HUES48 (cell line): ENCODE measurements around the gene SPTLC2.

ENCODE experiments used
- H3K27ac ChIP-seq: one replicate; pipeline ENCODE4 v1.7.0; 2013; ENCODE audit warnings: low read depth, low read length, inconsistent platforms
- H3K27me3 ChIP-seq: 2 replicates; pipeline ENCODE4 v1.6.1; 2013; ENCODE audit warnings: mild to moderate bottlenecking, low read length; ENCODE audit not compliant: control insufficient read depth, insufficient read depth
- H3K36me3 ChIP-seq: 2 replicates; pipeline ENCODE4 v1.6.1; 2013; ENCODE audit warnings: low read length; ENCODE audit not compliant: control insufficient read depth, insufficient read depth
- H3K4me1 ChIP-seq: 2 replicates; pipeline ENCODE4 v1.6.1; 2013; ENCODE audit warnings: mild to moderate bottlenecking, low read length; ENCODE audit not compliant: control insufficient read depth, insufficient read depth
- H3K4me3 ChIP-seq: 2 replicates; pipeline ENCODE4 v1.5.1; 2013; ENCODE audit warnings: mild to moderate bottlenecking, low read depth, low read length
- H3K9ac ChIP-seq: 2 replicates; pipeline ENCODE4 v1.6.1; 2013; ENCODE audit warnings: mild to moderate bottlenecking, low read depth, low read length, moderate library complexity
- H3K9me3 ChIP-seq: 2 replicates; pipeline ENCODE4 v1.6.1; 2013; ENCODE audit warnings: low read length; ENCODE audit not compliant: control insufficient read depth, insufficient read depth

SPTLC2 gene

DNA sequence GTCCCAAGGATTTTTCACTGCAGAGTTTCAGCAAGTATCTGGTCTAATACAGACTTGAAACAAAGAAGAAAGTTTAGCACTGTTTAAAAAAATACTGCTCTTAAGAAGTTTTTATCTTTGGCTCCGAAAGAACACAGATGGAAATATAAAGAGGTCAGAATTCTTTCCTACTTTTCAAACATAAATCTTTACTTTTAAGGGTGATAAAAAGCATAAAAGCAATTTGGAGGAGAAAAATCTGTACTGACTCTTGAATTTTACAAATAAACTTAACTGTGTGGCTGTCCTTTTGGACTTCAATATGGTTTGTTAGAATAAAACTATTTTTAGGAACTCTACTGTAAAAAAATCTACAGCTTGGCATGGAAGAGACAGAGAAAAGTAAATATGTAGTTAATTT is 90.2 kb downstream of the SPTLC2 start:
- Histone ChIP-seq H3K9me3 (no peaks in the 10 kb centered on the region), H3K27me3 (no peaks in the 10 kb centered on the region), H3K4me1 (no peaks in the 10 kb centered on the region), H3K4me3 (no peak overlapping the region), H3K36me3 (peaks cover 5% of the 10 kb centered on the region), H3K9ac (no peak overlapping the region), H3K27ac (no peak overlapping the region)

DNA sequence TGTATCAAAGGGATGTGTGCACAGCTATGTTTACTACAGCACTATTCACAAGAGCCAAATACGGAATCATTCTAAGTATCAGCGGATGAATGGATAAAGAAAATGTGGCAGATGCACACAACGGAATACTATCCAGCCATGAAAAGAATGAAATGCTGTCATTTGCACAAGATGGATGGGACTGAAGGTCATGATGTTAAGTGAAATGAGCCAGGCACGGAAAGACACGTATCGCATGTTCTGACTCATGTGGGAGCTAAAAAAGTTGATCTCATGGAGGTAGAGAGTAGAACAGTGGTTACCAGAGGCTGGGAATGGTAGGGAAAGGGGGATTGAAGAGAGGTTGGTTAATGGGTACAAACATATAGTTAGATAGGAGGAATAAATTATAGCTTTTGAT is 91.9 kb downstream of the SPTLC2 start:
- H3K9ac ChIP-seq = no peak overlapping the region
- no peaks in the 10 kb centered on the region for H3K9me3 ChIP-seq
- H3K36me3 ChIP-seq = peaks cover 22% of the 10 kb centered on the region
- H3K27ac ChIP-seq = no peak overlapping the region
- no peaks in the 10 kb centered on the region for H3K27me3 ChIP-seq
- no peak overlapping the region for H3K4me3 ChIP-seq
- H3K4me1 ChIP-seq = no peaks in the 10 kb centered on the region

DNA sequence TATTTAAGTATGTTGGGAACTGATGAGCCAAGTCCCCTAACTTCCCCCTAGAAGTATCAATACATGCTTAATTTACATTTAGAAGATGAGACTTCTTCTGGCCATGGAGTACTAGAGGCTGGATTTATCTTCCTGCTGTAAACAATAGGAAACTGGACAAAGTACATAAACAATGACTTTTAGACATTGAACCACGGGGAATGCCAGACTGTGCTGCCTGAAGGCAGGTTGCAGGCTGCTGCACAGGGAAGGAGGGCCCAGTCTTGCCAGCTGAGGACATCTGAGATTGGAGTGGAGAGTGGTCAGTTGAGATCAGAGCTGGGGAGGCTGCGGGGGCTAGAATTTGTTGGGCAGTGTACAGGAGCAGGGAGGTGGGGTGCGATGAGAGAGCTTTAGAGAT is 93.3 kb downstream of the SPTLC2 start:
- H3K4me3 ChIP-seq = no peak overlapping the region
- H3K36me3 ChIP-seq = peaks cover 27% of the 10 kb centered on the region
- no peak overlapping the region for H3K27ac ChIP-seq
- no peaks in the 10 kb centered on the region for H3K27me3 ChIP-seq
- no peak overlapping the region for H3K9ac ChIP-seq
- no peaks in the 10 kb centered on the region for H3K9me3 ChIP-seq
- H3K4me1 ChIP-seq = no peaks in the 10 kb centered on the region

DNA sequence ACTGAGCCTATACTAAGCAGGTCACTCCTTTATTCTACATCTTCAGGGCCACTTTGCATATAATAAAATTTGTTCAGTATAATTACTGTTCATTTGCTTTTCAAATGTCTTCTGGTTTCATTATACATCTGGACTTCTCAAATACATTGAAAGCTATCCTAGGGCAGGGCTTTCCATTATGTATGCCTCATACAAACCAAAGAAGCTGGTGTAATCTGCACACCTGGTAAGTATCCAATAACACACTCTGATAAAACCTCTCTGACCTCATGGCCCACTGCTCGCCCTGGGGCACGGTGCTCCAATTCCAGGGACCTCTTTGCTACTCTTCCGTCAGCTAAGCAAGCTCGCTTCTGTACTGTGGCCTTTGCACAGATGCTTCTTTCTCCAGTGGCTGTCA is 95.9 kb downstream of the SPTLC2 start:
- H3K36me3 ChIP-seq = peaks cover 47% of the 10 kb centered on the region

DNA sequence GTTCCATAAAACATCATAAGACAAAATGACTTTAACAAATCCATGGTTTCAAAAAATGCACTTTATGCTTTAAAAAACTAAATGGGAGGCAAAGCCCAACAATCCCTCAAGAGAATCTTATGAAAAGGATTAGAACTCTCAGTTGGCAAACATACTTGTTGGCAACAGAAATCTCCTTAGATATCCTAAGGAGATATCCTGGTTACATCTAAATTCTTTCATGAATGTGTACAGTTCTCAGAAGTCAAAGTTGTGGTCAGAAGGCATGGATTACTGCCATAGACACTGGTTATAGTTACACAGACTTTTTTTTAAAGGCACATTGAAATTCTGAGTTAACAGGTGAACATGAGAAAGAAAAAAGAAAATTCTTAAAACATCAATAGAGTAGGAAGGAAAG is 100.3 kb downstream of the SPTLC2 start:
- Histone ChIP-seq H3K36me3 (peaks cover 57% of the 10 kb centered on the region), H3K4me1 (no peaks in the 10 kb centered on the region)

More for the DNA sequence above, 95.9 kb downstream of the SPTLC2 start:
- Histone ChIP-seq H3K27me3 (no peaks in the 10 kb centered on the region), H3K4me1 (no peaks in the 10 kb centered on the region), H3K4me3 (no peak overlapping the region), H3K9me3 (no peaks in the 10 kb centered on the region), H3K9ac (no peak overlapping the region), H3K27ac (no peak overlapping the region)

DNA sequence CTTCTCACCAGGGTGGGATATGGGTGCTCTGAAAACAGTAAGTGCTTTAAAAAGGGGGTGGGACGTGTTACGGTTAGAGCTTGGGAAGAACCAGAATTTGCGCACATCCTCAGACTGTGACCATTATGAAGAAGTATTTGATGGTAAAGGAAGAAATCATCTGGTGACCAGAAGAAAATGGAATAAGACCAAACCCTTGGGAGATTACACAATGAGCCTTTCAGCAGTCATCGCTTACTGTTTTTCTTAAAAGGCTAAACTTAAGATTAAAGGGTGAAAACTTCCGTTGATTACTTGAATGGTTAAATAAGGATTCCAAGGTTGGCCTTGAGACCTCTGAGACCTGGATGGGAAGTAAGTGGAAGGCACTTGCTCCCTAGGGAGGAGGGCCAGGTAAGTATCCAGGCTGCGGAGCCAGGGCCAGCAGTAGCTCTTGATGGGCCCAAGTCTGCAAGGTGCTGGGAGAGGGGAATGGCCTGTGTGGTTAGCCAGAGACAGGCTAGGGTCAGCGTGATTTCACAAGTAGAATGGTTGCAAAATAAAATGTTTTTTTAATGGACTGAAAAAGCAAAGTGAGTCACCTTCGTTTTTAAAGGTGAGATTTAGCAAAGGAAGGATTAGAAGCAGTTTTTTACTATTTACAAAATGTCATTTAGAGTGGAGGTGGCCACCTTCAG is 104.8 kb downstream of the SPTLC2 start:
- no peak overlapping the region for H3K27ac ChIP-seq
- H3K9me3 ChIP-seq = no peaks in the 10 kb centered on the region
- H3K4me1 ChIP-seq = no peaks in the 10 kb centered on the region
- H3K36me3 ChIP-seq = peaks cover 37% of the 10 kb centered on the region
- no peak overlapping the region for H3K9ac ChIP-seq
- H3K27me3 ChIP-seq = no peaks in the 10 kb centered on the region
- H3K4me3 ChIP-seq = no peak overlapping the region

More for the DNA sequence above, 100.3 kb downstream of the SPTLC2 start:
- H3K27me3 ChIP-seq = no peaks in the 10 kb centered on the region
- no peaks in the 10 kb centered on the region for H3K9me3 ChIP-seq
- no peak overlapping the region for H3K4me3 ChIP-seq
- no peak overlapping the region for H3K27ac ChIP-seq
- H3K9ac ChIP-seq = no peak overlapping the region

DNA sequence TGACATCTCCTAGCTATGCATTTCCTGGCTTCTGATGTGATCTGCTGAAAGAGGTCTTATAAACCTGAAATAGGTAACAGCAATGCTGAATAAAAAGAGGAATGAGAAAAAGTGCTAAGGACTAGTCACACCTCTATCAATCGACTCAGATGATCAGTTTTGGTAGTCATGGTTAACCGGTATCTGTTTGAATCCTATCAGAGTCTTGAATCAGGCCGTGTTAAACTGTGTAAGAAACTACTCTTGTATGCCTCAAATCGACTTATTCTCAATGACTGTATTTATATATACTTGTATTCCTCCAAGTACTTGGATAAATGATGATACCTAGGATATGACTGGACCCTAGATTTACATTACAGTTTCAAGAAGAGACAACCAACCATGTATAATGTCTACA is 107.1 kb downstream of the SPTLC2 start:
- Histone ChIP-seq H3K9me3 (no peaks in the 10 kb centered on the region), H3K4me3 (no peak overlapping the region), H3K27ac (peak overlapping the region; percentile 16), H3K4me1 (no peaks in the 10 kb centered on the region), H3K9ac (no peak overlapping the region), H3K27me3 (no peaks in the 10 kb centered on the region), H3K36me3 (peaks cover 28% of the 10 kb centered on the region)

DNA sequence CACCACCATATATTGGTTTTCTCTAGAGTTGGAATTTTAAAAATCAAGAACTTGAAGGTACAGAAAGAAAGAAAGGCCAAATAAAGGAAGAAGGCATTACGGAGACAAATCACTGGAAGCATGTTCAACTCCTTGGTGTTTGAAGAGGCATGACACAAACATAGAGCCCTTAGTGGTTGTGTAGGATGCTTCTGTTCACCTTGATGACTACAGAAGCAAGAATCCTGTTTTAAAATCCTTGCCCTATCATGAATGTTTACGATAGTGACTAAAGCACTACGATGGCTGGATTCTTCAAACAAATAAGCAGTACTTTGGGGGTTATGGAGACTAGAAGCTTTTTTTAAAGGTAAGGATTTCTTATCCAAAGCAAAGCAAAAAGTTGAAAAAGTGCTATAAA is 107.6 kb downstream of the SPTLC2 start:
- H3K4me3 ChIP-seq = no peak overlapping the region
- no peaks in the 10 kb centered on the region for H3K27me3 ChIP-seq

DNA sequence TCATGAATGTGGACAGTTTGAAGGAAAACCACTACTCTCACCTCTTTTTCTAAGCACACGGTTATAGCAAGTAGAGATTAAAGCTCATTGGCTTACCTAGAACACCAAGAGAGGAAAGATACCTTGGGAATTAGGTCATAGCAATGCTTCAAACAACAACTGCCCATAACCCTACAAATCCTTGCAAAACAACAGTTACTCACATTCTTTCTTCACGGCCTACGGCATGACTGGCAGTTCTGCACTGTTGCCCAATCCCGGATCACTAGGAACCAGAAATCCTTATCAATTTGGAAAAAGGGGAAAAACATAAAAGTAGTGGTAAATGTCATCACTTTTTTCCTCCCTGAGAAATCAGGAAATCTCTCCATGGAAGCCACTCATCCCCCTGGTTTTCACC is 108.2 kb downstream of the SPTLC2 start:
- H3K4me3 ChIP-seq = no peak overlapping the region
- H3K4me1 ChIP-seq = no peaks in the 10 kb centered on the region
- H3K36me3 ChIP-seq = peaks cover 25% of the 10 kb centered on the region
- H3K27me3 ChIP-seq = no peaks in the 10 kb centered on the region
- peak overlapping the region; percentile 38 for H3K27ac ChIP-seq
- no peaks in the 10 kb centered on the region for H3K9me3 ChIP-seq
- no peak overlapping the region for H3K9ac ChIP-seq

More for the DNA sequence above, 107.6 kb downstream of the SPTLC2 start:
- H3K36me3 ChIP-seq = peaks cover 25% of the 10 kb centered on the region
- peak overlapping the region; percentile 16 for H3K27ac ChIP-seq
- H3K9ac ChIP-seq = no peak overlapping the region
- H3K9me3 ChIP-seq = no peaks in the 10 kb centered on the region
- no peaks in the 10 kb centered on the region for H3K4me1 ChIP-seq

DNA sequence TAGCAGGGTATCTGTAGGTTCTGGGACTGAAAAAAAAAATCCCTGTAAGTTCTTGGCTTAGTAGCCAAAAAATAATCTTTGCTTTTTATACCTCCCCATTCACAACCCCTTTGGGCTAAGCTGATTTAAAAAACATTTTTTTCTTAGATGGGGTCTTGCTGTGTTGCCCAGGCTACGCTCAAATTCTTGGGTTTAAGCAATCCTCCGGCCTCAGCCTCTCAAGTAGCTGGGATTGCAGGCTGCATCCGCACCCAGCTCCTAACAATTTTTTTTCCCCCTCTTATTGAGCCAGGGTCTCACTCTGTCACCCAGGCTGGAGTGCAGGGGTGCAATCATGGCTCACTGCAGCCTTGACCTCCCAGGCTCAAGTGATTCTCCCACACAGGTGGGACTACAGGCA is 108.7 kb downstream of the SPTLC2 start:
- H3K27me3 ChIP-seq = no peaks in the 10 kb centered on the region
- H3K9ac ChIP-seq = no peak overlapping the region
- no peaks in the 10 kb centered on the region for H3K4me1 ChIP-seq
- peak overlapping the region; percentile 38 for H3K27ac ChIP-seq
- no peaks in the 10 kb centered on the region for H3K9me3 ChIP-seq
- peaks cover 25% of the 10 kb centered on the region for H3K36me3 ChIP-seq
- H3K4me3 ChIP-seq = no peak overlapping the region

DNA sequence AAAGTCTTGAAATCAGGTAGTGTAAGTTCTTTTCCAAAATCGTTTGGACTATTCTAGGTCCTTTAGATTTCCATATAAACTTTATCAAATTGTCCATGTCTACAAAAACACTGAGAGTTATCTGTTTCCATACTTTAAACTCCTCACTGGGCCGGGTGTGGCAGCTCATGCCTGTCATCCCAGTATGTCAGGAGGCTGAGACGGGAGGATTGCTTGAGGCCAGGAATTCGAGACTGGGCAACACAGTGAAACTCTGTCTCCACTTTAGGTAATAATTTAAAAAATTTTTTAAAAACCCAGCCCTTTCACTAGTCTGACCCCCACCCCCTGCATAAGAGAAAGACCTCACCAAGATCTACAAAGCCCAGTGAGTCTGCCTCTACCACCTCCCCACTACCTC is 111.4 kb downstream of the SPTLC2 start:
- Histone ChIP-seq H3K4me1 (no peaks in the 10 kb centered on the region), H3K9me3 (no peaks in the 10 kb centered on the region), H3K9ac (no peak overlapping the region), H3K36me3 (peaks cover 9% of the 10 kb centered on the region; the same call in 1 of the 2 replicates), H3K4me3 (no peak overlapping the region), H3K27ac (no peak overlapping the region), H3K27me3 (peaks cover 10% of the 10 kb centered on the region)
